Coronary artery (tissue), 2 donors: ENCODE data around the gene FSTL1.

Experiments used
- DNase-seq: peaks from one replicate; pipeline ENCODE4 v3.0.0-alpha.2; 2017; ENCODE audit warnings: low spot score
- H3K27ac ChIP-seq, 2 donors: fragments of 200-600 bp; sonication (generic); one replicate each; pipeline ENCODE4 v1.5.1; 2016 to 2019
- H3K4me3 ChIP-seq: fragments of 200-600 bp; sonication (generic); 2 replicates; pipeline ENCODE4 v1.5.1; 2016; ENCODE audit warnings: mild to moderate bottlenecking, moderate library complexity
- TF ChIP-seq, protein P1 (sequence below): fragments of 200-600 bp; sonication (generic); IDR thresholded peaks from one replicate; pipeline ENCODE4 v1.5.1; 2019; ENCODE audit warnings: antibody characterized with exemption

Gene FSTL1

DNA sequence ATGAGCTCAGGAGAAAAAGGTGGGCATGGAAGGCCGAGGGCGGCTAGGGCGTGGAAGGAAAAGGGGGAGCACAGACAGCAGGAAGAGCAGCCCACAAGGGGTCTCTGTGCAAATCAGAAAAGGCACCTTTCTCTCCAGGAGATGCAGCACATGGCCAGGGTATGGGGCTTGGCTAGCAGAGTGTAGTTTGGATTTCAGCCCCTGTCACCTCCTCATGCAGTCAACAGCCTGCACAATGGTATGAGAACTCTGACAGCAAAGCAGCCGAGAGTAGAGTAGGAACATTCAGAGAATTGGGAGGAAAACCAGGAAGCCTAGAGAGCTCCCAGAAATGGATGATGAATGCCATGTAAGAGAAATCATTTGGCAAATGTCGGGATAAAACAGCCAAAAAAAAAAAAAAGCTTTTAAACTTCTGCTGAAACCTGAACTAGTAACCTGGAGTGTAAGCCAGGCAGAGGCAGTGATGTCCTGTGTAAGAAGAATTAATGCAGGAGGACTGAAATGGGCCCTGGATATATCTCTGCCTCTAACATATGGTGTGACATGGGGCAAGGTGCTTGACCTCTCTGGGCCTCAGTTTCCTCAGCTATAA, 25.7 kb downstream of the FSTL1 start:
- peak; percentile 47 for DNase-seq
- H3K27ac ChIP-seq, result peak overlapping the region; percentile 80 to 81
- TF ChIP-seq, protein P1, sequence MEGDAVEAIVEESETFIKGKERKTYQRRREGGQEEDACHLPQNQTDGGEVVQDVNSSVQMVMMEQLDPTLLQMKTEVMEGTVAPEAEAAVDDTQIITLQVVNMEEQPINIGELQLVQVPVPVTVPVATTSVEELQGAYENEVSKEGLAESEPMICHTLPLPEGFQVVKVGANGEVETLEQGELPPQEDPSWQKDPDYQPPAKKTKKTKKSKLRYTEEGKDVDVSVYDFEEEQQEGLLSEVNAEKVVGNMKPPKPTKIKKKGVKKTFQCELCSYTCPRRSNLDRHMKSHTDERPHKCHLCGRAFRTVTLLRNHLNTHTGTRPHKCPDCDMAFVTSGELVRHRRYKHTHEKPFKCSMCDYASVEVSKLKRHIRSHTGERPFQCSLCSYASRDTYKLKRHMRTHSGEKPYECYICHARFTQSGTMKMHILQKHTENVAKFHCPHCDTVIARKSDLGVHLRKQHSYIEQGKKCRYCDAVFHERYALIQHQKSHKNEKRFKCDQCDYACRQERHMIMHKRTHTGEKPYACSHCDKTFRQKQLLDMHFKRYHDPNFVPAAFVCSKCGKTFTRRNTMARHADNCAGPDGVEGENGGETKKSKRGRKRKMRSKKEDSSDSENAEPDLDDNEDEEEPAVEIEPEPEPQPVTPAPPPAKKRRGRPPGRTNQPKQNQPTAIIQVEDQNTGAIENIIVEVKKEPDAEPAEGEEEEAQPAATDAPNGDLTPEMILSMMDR, result no peak
- H3K4me3 ChIP-seq, result peak overlapping the region; percentile 24

DNA sequence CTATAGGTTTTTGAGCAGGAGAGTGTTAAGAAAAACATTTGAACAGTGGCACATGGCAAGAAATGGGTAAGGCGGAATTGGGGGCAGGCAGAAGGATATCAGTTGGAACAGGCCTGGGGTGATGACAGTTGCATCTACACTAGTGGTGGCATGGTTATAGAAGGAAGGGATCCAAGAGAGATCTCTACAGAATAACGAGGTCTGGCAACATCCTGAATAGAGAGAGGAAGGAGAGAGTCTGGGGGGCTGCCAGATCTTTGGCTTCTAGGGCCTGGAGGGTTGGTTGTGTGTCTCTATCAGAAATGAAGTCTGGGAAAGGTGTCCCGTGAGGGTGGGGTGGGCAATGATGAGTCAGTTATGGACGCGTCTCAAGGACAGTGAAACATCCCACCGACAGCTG, 26.3 kb downstream of the FSTL1 start:
- peak overlapping the region; percentile 80 to 81 for H3K27ac ChIP-seq
- H3K4me3 ChIP-seq, result peak overlapping the region; percentile 24
- peak; percentile 61 for DNase-seq
- TF ChIP-seq, protein P1, result no peak

DNA sequence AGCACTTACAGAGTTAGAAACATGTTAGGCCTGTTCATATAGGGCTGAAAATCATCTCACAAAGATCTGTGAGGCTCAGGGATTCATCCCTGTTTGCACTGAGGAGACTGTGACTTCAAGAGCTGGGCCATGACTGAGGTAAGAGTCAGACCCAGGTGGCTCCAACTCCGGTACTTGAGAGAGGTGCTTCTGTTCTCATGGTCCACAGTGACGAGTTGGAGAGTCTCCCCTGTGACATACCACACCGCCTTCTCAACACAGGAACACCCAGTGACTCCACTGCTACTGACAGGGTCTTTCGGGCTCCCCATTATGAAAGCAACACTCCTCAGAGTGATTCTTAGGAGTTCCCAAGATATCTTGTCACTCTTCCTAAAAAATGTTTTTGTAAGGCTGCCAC, 27.4 kb downstream of the FSTL1 start:
- Histone ChIP-seq H3K4me3 (peak overlapping the region; percentile 5), H3K27ac (peak overlapping the region; percentile 80 to 81)
- peak; percentile 16 for DNase-seq
- TF ChIP-seq, protein P1, result no peak

DNA sequence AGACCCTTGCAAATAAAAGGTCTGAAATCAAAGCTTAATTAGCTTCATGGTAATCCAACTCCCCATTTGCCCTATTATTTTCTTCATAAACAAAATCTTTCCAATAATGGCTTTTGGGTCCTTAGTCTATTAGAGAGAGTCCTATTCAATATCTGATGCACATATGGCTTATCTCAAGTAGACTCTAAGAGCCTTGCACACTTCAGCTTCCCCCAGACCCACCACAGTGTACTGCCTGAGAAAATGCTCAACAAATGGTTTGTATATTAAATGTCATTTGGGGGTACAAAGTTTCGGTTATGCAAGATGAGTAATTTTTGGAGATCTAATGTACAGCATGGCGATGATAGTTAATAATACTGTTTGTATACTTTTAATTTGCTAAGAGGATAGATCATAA, 28.9 kb downstream of the FSTL1 start:
- Histone ChIP-seq H3K4me3 (no peak overlapping the region), H3K27ac (peak overlapping the region; percentile 80 to 81)
- TF ChIP-seq, protein P1, result no peak
- no peak for DNase-seq

DNA sequence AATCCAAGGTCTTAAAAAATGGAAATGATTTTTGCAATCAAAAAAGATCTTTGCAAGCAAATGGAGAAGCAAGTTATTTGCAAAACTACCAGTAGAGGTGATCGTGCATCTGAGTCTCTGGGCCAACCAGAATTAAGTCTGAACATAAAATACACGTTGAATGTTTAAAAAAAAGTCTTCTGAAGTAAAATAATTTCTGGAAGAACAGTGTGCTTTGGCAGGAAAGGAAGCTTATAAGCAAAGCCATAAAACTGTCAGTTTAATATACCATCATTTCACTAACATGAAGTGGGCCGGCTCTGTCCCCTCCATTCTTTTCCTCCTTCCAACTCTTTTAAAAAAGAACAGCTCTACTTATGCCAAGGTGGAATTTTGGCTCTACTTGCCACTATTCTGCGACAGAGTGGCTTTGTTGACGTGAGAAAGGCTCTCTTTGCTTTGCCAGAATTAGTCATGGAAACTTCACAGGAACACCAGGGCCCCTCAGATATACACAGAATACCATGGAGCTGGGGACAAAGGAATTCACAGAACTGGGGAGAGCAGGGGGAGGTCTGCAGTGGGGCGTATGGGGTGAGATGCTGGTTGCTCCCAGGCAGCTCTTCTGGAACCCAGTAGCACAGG, 29.8 kb downstream of the FSTL1 start:
- H3K27ac ChIP-seq, result peak overlapping the region; percentile 80 to 81
- DNase-seq, result peak; percentile 88
- TF ChIP-seq, protein P1, result no peak
- peak overlapping the region; percentile 2 for H3K4me3 ChIP-seq

DNA sequence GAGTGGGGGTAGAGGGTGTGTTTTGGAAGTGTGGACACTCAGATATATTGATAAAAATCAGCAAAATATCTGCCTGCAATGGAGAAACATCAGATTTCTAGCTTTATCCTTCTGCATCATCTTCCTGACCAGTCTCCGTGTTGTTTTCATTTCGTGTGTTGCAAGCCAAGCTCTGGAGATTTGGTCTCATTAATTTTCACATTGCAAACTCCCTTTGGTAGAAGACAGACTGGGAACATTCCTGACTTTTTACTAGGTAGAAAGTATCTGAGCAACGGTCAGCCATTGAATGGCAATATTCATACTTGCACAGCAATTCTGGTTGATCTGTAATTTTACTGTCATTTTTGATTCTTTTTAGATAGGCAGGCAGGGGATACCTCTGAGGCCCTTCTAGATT, 30.4 kb downstream of the FSTL1 start:
- peak; percentile 4 for DNase-seq
- TF ChIP-seq, protein P1, result no peak
- Histone ChIP-seq H3K4me3 (no peak overlapping the region), H3K27ac (peak overlapping the region; percentile 80 to 81)

DNA sequence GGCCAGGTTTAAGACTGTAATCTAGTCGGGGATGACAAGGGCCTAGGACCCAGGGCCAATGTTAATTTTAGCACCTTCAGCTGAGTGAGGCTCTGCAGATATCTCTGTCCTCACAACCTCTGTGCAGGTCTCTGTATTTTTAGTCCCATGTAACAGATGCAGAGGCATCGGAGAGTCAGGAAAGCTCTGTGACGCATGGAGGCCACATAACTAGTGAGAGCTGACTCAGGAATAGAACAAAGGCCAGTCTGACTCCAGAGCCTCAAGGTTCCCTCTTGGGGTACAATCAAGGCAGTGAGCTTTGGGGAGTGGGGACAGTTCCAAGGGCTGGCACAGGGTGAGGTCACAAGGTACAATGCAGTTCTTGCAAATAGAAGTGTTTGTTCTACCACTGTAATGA, 31.0 kb downstream of the FSTL1 start:
- H3K27ac ChIP-seq, result peak overlapping the region; percentile 80 to 81
- no peak overlapping the region for H3K4me3 ChIP-seq
- no peak for DNase-seq
- TF ChIP-seq, protein P1, result no peak
